GM19099 (cell line): ENCODE data around the gene PALD1.

ENCODE experiments used
- POLR2A ChIP-seq: IDR thresholded peaks from 3 replicates; pipeline ENCODE4 v1.6.1; 2011; ENCODE audit warnings: low read depth; ENCODE audit not compliant: insufficient read length; ENCODE audit errors: extremely low read depth

Gene PALD1

DNA sequence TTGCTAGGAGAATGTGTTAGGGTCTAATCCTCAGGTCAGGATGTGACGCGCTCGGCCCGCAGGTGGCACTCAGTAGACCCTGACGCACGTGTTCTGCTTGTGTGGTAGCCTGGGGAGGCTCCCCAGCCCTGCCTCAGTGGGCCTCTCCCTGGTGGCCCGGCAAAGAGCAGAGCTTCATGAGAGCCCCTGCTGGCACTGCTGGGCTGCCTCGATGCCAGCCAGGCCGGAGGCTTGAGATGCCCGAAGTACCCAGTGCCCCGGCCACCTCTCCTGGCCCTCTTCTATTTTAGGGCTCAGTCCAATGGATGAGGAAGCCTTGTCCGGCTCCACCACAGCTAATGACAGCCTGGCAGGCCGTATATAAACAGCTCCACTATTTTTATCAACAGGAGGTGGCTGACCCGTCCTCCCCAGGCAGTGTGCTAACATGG is 82.0 kb downstream of the PALD1 start:
- TF ChIP-seq POLR2A: no peak

DNA sequence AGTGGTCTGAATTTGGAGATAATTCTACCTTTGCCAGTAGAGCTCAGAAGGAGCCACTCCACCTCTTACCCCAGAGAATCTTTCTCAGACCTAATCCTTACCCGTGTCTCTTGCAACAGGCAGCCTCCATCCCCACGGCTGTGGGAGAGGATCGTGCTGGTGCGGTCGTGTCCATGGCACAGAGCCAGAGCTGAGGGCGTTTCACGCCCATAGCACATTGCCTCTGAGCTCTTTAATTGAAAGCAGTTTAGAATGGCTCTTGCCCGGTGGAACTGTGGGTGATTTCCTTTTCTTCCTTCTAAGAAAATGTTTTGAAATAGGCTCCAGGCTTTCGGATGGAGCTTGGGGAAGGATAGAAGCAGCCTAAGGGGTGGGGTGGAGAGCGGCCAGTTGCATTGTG is 82.5 kb downstream of the PALD1 start:
- no peak for TF ChIP-seq POLR2A

DNA sequence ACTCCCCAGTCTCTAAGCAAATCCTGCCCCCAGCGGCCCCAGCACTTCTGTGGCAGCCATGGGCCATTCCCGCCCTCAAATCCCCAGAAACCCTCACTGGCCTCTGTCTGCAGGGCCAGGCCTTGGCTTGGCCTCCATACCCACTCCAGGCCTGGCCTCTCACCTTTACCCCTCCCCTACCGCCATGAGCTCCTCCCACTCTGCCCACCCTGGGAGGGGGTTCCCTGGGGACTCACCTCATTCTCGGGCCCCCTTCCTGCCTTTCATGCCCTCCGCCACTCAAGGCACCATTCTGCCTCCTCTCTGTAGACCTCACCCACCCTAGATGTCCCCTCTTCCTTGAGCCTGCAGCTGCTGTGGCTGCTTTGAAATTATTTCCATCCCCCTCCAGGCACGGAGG is 83.0 kb downstream of the PALD1 start:
- TF ChIP-seq POLR2A: no peak

DNA sequence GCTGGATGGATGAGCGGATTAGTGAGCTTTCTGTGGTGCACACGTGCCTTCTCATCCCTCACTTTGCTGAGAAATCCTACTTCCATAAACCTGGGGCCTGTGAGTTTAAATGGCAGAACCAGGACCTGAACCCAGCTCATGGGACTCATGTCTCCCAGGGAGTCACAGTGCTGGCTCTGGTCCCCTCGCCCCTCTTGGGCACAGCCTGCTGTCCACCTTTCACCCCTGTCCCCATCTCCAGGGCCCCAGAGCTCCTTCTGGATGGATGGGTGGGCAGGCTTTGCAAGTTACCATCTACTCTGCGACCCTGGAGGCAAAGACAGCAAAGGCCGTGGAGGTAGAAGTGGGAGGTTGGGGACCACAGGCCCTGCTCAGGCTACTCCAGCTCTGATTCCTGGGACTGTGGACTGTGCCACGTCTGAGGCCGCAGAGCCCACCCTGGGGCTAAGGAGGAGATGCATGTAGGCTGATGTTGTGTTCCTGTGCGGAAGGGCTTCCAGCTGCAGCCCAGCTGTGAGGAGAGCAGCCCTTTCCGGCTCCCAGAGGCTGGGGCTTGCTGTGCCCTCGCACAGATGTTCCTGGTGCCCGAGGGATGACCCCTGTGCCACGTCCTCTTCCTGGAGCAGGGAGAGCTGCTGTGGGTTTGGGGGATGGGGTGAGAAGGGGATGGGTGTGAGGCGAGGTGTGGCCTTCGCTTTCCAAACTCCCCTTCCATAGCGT is 83.6 kb downstream of the PALD1 start:
- TF ChIP-seq POLR2A: no peak

DNA sequence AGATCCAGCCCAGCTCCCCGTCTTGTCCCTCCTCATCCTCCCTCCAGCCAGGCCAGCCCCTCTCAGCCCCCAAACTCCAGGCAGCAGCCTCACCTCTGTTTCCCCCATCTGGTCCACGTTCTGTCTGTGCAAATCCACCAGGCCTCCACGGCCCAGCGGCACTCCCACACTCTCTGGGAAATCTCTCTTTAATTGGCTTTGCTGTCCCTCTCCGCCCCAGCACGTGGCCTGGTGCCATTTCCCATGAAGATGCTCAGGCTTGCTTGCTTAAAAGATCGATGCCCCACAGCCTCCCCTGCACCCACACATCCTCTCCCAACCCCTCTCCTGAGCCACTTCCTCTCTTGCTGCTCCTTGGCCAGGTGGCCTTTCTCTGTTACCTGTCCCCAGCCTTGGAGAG is 84.7 kb downstream of the PALD1 start:
- TF ChIP-seq POLR2A: no peak

DNA sequence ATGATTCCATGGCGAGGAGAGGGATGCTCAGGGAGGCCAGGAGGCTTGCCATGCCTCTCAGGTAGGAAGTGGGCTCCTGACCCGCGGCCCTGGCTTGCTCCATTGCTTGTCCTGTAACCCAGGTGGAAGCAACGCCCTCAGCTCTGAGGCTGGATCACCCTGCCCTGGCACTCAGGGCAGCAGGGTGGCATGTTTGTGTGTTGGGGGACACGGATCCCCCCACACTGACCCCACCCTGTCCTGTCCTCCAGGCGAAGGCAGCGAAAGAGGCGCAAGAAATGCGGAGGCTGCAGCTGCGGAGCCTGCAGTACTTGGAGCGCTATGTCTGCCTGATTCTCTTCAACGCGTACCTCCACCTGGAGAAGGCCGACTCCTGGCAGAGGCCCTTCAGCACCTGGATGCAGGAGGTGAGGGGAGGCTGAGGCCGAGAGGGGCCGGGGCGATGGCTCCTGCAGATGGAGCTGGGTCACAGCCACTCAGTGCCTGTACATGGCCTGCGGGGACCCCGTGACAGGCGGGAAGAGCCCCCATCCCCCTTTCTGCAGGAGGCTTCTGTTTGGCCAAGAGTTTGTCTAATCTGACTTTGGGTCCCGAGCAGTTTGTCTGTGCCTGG is 85.7 kb downstream of the PALD1 start:
- no peak for TF ChIP-seq POLR2A

DNA sequence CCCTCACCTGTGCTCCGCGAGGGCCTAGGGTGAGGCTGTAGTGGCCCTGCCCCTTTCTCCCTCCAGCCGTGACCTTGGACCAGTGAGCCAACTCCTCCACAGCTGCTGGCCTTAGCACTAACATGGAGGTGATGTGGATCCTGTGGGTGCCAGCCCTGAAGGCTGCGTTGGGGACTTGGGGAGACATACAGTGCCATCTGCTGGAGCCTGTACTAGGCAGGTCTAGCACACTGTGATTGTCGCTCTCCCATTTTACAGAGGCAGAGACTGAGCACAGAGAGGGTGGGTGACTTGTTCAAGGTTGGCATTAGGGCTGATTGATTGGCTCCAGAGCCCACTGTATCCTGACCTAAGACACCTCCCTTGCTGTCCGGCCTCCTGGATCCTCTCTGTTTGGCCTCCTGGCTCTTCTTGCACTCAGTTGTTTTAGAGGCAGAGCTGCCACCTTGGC is 86.4 kb downstream of the PALD1 start:
- TF ChIP-seq POLR2A: no peak

DNA sequence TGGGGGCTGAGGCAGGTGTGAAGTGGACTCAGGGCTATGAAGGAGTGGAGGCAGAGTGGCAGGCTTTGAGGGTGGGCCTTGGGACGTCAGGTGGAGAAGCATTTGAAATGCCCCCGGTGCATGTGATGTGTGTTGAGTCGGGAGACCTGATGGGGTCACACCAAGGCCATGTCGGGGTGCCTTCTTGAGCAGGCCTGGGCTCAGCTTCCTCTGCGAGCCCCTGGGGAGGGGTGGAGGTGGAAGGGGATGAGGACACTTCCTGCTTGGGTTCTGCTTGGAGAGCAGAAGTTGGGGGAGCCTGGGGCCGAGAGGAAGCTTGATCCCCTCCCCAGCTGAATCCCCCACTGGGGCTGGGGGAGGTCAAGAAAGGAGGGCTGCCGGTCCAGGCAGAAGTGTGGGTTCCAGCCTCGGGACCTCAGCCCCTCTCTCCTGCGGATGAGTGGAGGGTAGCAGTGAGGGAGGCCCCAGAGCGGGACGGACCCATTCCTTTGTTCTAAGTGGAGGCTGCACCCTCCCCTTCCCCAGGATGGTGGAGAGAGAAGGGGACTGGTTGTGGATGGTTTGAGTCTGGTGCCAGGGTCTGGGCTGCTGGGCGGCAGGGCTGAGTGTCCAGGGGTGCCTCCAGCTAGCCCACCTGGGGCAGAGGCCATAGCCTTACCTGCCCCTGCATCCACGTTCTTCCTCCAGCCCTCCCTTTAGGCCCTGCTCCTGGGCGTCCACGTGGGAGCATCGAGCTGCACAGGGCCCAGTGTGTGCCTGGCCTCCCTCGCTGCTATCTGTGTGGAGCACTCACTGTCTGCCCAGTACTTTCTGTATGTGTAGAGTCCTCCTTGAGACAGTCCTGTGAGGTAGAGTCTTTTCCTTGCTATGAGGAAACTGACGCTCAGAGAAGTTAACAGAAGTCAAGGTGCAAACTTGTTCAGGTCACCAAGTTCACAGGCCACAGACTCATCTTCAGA is 87.3 kb downstream of the PALD1 start:
- no peak for TF ChIP-seq POLR2A

DNA sequence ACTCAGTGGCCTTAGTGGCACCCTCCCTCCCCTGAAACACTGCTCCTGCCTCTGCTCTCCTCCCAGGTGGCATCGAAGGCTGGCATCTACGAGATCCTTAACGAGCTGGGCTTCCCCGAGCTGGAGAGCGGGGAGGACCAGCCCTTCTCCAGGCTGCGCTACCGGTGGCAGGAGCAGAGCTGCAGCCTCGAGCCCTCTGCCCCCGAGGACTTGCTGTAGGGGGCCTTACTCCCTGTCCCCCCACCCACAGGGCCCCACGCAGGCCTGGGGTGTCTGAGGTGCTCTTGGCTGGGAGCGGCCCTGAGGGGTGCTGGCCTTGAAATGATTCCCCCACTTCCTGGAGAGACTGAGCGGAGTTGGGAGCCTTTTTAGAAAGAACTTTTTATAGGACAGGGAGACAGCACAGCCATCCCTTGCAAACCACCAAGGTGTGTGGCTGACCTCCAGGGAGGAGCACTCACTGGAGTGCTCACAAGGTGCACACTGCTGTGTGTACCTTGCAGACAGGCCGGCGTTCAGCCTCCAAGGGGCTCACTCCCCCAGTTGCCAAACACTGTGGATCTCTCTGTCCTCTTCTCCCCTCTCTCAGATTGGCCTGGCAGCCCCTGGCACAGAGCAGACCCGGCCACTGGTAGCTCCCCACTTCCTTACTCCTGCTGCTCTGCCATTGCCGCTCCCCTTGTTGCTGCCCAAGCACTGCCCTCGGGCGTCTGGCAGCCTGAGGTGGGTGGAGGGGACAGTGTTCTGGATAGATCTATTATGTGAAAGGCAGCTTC is 88.1 kb downstream of the PALD1 start:
- no peak for TF ChIP-seq POLR2A

DNA sequence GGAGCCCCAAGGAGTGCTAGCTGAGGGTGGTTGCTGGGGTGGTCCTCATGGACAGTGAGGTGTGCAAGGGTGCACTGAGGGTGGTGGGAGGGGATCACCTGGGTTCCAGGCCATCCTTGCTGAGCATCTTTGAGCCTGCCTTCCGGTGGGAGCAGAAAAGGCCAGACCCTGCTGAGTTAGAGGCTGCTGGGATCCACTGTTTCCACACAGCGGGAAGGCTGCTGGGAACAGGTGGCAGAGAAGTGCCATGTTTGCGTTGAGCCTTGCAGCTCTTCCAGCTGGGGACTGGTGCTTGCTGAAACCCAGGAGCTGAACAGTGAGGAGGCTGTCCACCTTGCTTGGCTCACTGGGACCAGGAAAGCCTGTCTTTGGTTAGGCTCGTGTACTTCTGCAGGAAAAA is 89.0 kb downstream of the PALD1 start:
- TF ChIP-seq POLR2A: no peak

DNA sequence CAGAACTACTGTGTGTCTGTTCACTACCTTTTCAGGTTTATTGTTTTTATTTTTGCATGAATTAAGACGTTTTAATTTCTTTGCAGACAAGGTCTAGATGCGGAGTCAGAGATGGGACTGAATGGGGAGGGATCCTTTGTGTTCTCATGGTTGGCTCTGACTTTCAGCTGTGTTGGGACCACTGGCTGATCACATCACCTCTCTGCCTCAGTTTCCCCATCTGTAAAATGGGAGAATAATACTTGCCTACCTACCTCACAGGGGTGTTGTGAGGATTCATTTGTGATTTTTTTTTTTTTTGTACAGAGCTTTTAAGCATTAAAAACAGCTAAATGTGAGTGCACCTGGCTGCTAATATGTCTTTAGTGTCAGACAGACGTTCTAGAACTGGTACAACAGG is 89.5 kb downstream of the PALD1 start:
- TF ChIP-seq POLR2A: no peak

DNA sequence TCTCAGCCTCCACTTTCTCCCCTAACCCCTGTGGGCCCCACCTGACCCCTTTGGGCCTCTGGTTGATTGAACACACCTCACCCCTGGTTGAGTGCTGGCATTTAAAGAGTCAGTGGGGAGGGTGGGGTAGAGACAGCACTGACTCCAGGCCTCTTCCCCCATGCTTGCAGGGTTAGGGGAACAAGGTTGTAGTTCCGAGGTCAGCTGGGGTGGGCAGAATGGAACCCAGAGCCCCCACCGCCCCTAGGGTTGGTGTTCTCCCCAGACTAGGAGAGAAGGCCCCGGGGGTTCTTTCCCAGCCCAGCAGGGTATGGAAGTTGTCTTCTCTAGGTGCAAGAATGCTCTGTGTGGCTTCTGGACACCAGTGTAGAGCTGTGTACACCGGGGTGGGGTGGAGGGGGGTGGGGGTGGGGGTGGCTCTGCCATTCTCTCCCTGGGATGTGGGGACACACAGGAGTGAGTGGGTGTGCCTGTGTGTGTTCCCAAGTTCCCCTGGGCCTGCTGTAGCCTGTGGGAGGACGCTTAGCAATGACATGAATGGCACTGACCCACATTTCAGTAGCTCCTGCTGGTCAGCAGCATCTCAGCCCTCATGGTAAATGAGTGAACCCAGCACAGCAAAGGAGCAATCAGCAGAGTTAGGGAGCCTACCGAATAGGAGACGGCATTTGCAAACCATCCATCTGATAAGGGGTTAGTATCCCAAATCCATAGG is 90.4 kb downstream of the PALD1 start:
- TF ChIP-seq POLR2A: no peak

DNA sequence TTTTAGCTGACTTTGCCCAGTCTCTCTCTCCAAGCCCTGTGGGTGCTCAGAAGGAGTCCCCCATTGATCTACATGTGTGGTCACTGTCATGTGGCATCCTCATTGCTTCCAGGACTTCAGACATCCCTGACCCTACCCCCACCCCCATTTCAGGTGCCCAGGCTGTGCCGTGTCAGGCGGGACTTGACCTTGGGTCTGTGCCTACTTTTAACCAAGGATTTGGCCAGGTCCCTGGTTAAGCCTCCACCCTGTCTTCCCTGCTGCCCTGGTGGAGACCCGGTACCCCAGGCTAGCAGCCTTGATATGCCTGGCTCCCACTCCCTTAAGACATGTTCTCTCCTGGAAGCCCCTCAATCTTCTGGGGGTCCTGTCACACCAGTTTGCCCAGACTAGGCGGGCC is 92.7 kb downstream of the PALD1 start:
- no peak for TF ChIP-seq POLR2A

DNA sequence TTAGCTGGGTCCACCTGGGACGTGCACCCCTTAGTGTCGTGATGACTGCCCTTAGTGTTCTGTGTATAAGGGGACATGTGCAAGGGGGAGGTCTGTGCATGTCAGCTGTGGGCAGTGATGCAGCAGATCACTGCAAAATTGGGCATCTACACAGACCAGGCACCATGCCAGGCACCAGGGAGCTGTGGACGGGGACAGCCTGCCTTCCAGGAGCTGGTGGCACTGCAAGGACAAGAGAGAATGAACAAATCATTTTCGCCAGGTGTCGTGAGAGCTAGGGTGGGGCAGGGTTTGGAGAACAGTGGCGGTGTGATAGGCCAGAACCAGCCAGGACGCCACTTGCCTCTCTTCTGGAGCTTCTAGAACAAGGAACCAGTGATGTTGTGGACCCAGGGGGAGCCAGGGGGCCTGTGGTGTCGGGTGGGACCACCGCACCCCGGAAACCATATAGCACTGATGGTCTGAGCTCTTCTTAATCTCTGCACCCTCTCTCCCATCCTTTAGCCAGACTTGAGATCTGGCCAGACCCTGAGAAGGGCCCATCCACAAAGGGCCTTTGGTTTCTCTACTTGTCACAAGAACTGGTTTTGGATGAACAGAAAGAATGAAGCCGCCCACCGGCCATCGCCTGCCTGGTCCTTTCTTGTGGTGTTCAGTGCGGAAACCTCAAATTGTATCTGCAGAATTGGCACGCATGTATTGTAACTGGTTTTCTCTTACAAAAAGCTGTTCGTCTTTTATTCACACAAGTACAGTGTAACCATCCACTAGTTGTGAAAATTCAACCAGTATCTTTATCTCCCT is 93.3 kb downstream of the PALD1 start:
- no peak for TF ChIP-seq POLR2A
